ENCODE results near the gene ADA. TPM values are rescaled to one million over a fixed set of nuclear protein-coding genes. Genes with fewer than 3 reads are reported as not detected.

The ADA gene
- total and polyA plus RNA-seq, 2 of the 4 experiments (the other 2 are of a cell fraction) = 8.1 to 11.0 TPM

DNA sequence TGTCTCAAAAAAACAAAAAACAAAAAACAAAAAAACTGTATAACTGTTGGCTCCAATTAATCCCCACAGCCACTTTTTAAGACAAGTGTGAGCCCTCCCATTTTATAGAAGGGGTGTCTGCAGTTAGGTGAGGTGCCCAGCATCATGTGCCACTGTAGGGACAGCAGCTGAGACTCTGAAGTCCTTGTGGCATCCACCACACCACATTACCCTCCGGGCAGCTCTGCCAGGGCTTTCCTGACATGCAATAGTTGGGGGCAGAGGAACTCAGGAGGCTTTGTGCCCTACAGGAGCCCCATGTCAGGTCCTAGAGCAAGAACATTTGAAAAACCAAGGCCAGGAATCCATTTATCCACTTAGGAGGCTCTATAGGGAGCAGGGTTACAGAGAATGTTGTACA lies 51.8 kb downstream of the ADA start:
- WGBS, 2 experiments (ENCODE audit: extremely low coverage in 2 of 2, insufficient read length in 1 of 2) = no CpG with 5 or more reads among the region's 1 CpG
- no peaks in the 10 kb centered on the region for H3K36me3 ChIP-seq (ENCODE audit: control insufficient read depth, insufficient read depth, low read length)
- H3K4me2 ChIP-seq (ENCODE audit: low read depth, low read length) = no peak overlapping the region
- peaks cover 23 to 66% of the 10 kb centered on the region in 2 experiments for H3K79me1 ChIP-seq (ENCODE audit: low read depth in 1 of 2, low read length in 2 of 2)
- no peak overlapping the region for H3K4me3 ChIP-seq (ENCODE audit: insufficient read depth, low read depth, low read length)
- ATAC-seq (ENCODE audit: low read depth) (no peak), DNase-seq (no peak)
- H2AK9ac ChIP-seq (replicated peaks; ENCODE audit: low read depth, low read length, poor library complexity) = no peak overlapping the region
- H3K4me1 ChIP-seq (ENCODE audit: control insufficient read depth, insufficient read depth, low read length) = peaks cover 41% of the 10 kb centered on the region
- H3K14ac ChIP-seq (replicated peaks; ENCODE audit: low read depth, low read length) = no peak overlapping the region
- no peaks in the 10 kb centered on the region for H3K27me3 ChIP-seq (ENCODE audit: control insufficient read depth, insufficient read depth, low read length)
- peak overlapping the region; percentile 17; the same call in 1 of the 2 replicates for H2BK120ac ChIP-seq (ENCODE audit: low read depth, low read length)
- no peak overlapping the region for H2AFZ ChIP-seq (replicated peaks; ENCODE audit: low read length, poor library complexity)
- no peak overlapping the region for H3K23ac ChIP-seq (ENCODE audit: low read depth, low read length)
- H2BK5ac ChIP-seq (ENCODE audit: low read depth, low read length, poor library complexity, severe bottlenecking) = no peak overlapping the region
- peaks cover 3% of the 10 kb centered on the region; the same call in 1 of the 2 replicates for H4K20me1 ChIP-seq (ENCODE audit: insufficient read depth, low read length)
- dilution Hi-C loops (cut with HindIII; ENCODE audit: low sequenced_read_pairs, unreplicated experiment) (no loop called here), in situ Hi-C loops (cut with MboI; ENCODE audit: low sequenced_read_pairs) (loop anchor here (10.0 kb wide), 2 partner anchors 65 to 385 kb away; partner anchors contain the start of gene OSER1), intact Hi-C loops (cut with micrococcal nuclease) (no loop called here)
- H3K9me3 ChIP-seq (ENCODE audit: control insufficient read depth, insufficient read depth, low read length) = no peaks in the 10 kb centered on the region
- no peak overlapping the region for H2BK15ac ChIP-seq (ENCODE audit: low read depth, low read length)
- H3K9ac ChIP-seq (ENCODE audit: low read depth, low read length) = no peak overlapping the region
- H3K18ac ChIP-seq (ENCODE audit: low read depth, low read length) = peak overlapping the region; percentile 21; the same call in 1 of the 2 replicates
- no TSS peak for BruUV-seq (replicated peaks)
- ChIA-PET POLR2A (ENCODE audit: unreplicated experiment) (no interaction called here), CTCF (no interaction called here)
- H3K56ac ChIP-seq (ENCODE audit: extremely low read depth, insufficient read depth, low read length) = no peak overlapping the region
- H3K4ac ChIP-seq (ENCODE audit: low read depth, low read length) = no peak overlapping the region
- no peak overlapping the region for H3K27ac ChIP-seq (ENCODE audit: insufficient read depth, low read length)
- no peak overlapping the region for H2BK20ac ChIP-seq (ENCODE audit: low read depth, low read length)
- TF ChIP-seq MAZ (IDR thresholded peaks at IDR 0.05; ENCODE audit: borderline replicate concordance, low read depth, low read length) (no peak), RAD21 (IDR thresholded peaks at IDR 0.05; ENCODE audit: low read length) (no peak), RFX5 (IDR thresholded peaks at IDR 0.05; ENCODE audit: low read depth, low read length) (no peak), MAFK (IDR thresholded peaks at IDR 0.05; ENCODE audit: low read depth, low read length) (no peak), NFE2L2 (IDR thresholded peaks at IDR 0.05; ENCODE audit: low read depth, low read length) (no peak), CHD1 (IDR thresholded peaks at IDR 0.05; ENCODE audit: low read depth, low read length) (no peak), POLR2A (IDR thresholded peaks at IDR 0.05; ENCODE audit: low read depth, low read length) (no peak), RCOR1 (IDR thresholded peaks at IDR 0.05; ENCODE audit: insufficient replicate concordance, low read length) (no peak), MXI1 (IDR thresholded peaks at IDR 0.05; ENCODE audit: borderline replicate concordance, low read depth, low read length) (no peak), SMC3 (IDR thresholded peaks at IDR 0.05; ENCODE audit: low read depth, low read length) (no peak), FOS (IDR thresholded peaks at IDR 0.05; ENCODE audit: low read depth, low read length) (no peak), BHLHE40 (IDR thresholded peaks at IDR 0.05; ENCODE audit: low read depth, low read length) (no peak), CEBPB (IDR thresholded peaks at IDR 0.05; ENCODE audit: low read depth, low read length) (no peak)
- TF ChIP-seq, protein P1, sequence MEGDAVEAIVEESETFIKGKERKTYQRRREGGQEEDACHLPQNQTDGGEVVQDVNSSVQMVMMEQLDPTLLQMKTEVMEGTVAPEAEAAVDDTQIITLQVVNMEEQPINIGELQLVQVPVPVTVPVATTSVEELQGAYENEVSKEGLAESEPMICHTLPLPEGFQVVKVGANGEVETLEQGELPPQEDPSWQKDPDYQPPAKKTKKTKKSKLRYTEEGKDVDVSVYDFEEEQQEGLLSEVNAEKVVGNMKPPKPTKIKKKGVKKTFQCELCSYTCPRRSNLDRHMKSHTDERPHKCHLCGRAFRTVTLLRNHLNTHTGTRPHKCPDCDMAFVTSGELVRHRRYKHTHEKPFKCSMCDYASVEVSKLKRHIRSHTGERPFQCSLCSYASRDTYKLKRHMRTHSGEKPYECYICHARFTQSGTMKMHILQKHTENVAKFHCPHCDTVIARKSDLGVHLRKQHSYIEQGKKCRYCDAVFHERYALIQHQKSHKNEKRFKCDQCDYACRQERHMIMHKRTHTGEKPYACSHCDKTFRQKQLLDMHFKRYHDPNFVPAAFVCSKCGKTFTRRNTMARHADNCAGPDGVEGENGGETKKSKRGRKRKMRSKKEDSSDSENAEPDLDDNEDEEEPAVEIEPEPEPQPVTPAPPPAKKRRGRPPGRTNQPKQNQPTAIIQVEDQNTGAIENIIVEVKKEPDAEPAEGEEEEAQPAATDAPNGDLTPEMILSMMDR (conservative IDR thresholded peaks at IDR 0.05; ENCODE audit: low read depth, low read length) = no peak
- TF ChIP-seq, protein P2, sequence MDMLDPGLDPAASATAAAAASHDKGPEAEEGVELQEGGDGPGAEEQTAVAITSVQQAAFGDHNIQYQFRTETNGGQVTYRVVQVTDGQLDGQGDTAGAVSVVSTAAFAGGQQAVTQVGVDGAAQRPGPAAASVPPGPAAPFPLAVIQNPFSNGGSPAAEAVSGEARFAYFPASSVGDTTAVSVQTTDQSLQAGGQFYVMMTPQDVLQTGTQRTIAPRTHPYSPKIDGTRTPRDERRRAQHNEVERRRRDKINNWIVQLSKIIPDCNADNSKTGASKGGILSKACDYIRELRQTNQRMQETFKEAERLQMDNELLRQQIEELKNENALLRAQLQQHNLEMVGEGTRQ (IDR thresholded peaks at IDR 0.05; ENCODE audit: low read depth, low read length) = no peak
- H4K5ac ChIP-seq (ENCODE audit: low read depth, low read length) = no peak overlapping the region; the same call in 1 of the 2 replicates
- H4K8ac ChIP-seq (ENCODE audit: low read depth in 2 of 2, low read length in 2 of 2) = no peak overlapping the region
- peak overlapping the region; percentile 11; the same call in 1 of the 2 replicates for H2AK5ac ChIP-seq (ENCODE audit: low read depth, low read length)
- no peak overlapping the region for H4K91ac ChIP-seq (ENCODE audit: insufficient read depth, low read depth, low read length)
- H3K9me1 ChIP-seq (ENCODE audit: insufficient read depth, low read length) = peaks cover 27% of the 10 kb centered on the region
